ENCODE results near the gene ZNF80. TPM values are rescaled to one million over a fixed set of nuclear protein-coding genes. Genes with fewer than 3 reads are reported as not detected.

ZNF80 gene
- total RNA-seq, 6 experiments from 2014 or later: not detected

DNA sequence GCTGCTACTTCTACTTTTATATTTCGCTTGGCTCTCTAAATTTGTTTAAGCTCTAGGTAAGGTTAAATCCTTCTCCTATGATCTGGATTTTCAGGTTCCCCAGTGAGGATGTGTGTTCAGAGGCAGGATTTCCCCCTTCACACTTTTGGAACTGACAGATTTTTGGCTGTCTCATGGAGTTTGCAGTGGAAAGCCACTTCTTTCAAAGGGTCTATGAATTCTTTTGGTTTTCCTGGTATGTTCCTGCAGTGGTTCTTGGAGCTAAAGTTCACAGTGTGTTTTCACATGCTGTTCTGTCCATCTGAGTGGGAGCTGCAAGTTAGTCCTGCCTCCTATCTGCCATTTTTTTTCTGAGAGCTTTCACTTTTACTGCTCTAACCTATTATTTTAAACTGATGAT is 34.9 kb upstream of the ZNF80 start:
- Mint-ChIP-seq H3K4me1 (ENCODE audit: low read depth) (peaks cover 29% of the 10 kb centered on the region), H3K4me3 (no peak overlapping the region), H3K27ac (no peak overlapping the region), H3K36me3 (ENCODE audit: low read depth) (no peaks in the 10 kb centered on the region), H3K27me3 (ENCODE audit: insufficient read depth) (peaks cover 3% of the 10 kb centered on the region; the same call in 1 of the 2 replicates), H3K9me3 (no peaks in the 10 kb centered on the region)
- DNase-seq: no peak
- TF ChIP-seq, protein P1, sequence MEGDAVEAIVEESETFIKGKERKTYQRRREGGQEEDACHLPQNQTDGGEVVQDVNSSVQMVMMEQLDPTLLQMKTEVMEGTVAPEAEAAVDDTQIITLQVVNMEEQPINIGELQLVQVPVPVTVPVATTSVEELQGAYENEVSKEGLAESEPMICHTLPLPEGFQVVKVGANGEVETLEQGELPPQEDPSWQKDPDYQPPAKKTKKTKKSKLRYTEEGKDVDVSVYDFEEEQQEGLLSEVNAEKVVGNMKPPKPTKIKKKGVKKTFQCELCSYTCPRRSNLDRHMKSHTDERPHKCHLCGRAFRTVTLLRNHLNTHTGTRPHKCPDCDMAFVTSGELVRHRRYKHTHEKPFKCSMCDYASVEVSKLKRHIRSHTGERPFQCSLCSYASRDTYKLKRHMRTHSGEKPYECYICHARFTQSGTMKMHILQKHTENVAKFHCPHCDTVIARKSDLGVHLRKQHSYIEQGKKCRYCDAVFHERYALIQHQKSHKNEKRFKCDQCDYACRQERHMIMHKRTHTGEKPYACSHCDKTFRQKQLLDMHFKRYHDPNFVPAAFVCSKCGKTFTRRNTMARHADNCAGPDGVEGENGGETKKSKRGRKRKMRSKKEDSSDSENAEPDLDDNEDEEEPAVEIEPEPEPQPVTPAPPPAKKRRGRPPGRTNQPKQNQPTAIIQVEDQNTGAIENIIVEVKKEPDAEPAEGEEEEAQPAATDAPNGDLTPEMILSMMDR (IDR thresholded peaks at IDR 0.05): no peak

DNA sequence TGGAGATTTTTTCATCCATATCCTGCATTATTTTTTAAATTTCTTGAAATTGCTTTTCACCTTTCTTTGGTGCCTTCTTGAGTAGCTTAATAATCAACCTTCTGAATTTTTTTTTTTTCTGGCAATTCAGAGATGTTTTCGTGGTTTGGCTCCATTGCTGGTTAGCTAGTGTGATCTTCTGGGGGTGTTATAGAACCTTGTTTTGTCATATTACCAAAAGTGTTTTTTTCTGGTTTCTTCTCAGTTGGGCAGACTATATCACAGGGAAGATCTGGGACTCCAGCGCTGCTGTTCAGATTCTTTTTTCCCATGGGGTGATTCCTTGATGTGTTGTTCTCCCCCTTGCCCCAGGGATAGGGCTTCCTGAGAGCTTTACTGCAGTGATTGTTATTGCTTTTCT is 32.6 kb upstream of the ZNF80 start:
- Mint-ChIP-seq H3K27ac (no peak overlapping the region), H3K9me3 (no peaks in the 10 kb centered on the region)

DNA sequence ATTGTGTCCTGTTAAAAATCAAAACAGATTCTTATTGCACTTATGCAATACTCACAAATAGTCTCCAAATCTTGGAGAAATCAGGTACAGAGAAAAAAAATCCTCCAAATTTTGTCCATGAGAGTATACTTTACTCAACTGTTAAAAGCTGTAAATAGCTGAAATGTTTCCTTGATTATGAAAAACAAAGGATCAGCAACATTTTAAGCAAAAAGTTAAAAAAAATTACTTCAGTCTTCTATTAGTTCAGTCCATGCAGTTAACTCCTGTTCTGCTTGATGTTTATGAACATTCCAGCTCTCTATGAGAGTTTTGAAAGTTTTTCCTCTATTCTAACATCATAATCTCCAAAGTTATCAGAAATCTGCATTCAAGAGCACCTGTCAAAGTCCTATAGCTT is 22.8 kb upstream of the ZNF80 start:
- H3K4me3 Mint-ChIP-seq: no peak overlapping the region
- TF ChIP-seq, protein P1 (IDR thresholded peaks at IDR 0.05): no peak
- DNase-seq: no peak
- peaks cover 4% of the 10 kb centered on the region for H3K27me3 Mint-ChIP-seq (ENCODE audit: insufficient read depth)
- H3K36me3 Mint-ChIP-seq (ENCODE audit: low read depth): no peaks in the 10 kb centered on the region
- no peaks in the 10 kb centered on the region for H3K4me1 Mint-ChIP-seq (ENCODE audit: low read depth)
- H3K9me3 Mint-ChIP-seq: peaks cover 9% of the 10 kb centered on the region
- no peak overlapping the region for H3K27ac Mint-ChIP-seq

More for the DNA sequence above, 32.6 kb upstream of the ZNF80 start:
- Mint-ChIP-seq H3K36me3 (ENCODE audit: low read depth) (no peaks in the 10 kb centered on the region), H3K27me3 (ENCODE audit: insufficient read depth) (peaks cover 3% of the 10 kb centered on the region; the same call in 1 of the 2 replicates), H3K4me1 (ENCODE audit: low read depth) (peaks cover 18% of the 10 kb centered on the region), H3K4me3 (no peak overlapping the region)
- DNase-seq: no peak
- TF ChIP-seq, protein P1 (IDR thresholded peaks at IDR 0.05): no peak

DNA sequence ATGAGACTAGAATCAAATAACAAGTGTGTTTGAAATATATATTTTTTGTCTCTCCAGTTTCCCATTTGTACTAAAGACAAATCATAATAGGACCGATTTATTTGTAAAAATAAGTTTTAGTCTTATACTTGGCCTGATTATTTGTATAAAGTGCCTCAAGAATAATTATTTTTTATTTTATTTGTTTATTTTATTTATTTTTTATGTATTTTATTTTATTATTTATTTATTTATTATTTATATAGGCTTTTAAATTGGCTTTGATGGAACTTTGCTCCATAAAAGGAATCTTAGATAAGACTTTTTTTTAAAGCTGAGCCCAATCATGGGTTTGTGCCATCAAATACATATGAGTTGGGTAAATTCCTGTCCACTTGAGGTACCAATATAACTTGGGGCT is 22.2 kb upstream of the ZNF80 start:
- no peaks in the 10 kb centered on the region for H3K36me3 Mint-ChIP-seq (ENCODE audit: low read depth)
- TF ChIP-seq, protein P1 (IDR thresholded peaks at IDR 0.05): no peak
- H3K27me3 Mint-ChIP-seq (ENCODE audit: insufficient read depth): peaks cover 4% of the 10 kb centered on the region
- H3K4me3 Mint-ChIP-seq: no peak overlapping the region
- no peaks in the 10 kb centered on the region for H3K4me1 Mint-ChIP-seq (ENCODE audit: low read depth)
- H3K9me3 Mint-ChIP-seq: peaks cover 9% of the 10 kb centered on the region
- no peak for DNase-seq
- no peak overlapping the region for H3K27ac Mint-ChIP-seq

DNA sequence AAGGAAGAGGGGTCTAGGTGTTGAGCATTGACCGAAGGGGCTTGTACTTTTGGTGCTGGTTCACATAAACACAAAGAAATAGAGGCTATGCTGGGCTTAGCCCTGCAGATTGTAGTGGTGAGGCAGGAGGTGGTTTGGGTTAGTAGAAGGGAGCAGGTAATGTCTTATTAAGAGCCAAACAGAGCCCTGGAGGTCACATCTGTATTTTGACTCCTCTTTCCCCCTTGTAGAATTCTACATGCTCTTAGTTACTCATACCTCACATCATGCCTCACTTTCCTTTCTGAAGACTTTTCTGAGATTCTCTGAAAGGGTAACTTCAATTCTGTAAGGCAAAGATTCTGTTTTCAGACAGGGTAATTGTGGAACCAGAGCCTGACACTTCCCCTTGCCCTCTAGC is 16.1 kb upstream of the ZNF80 start:
- Mint-ChIP-seq H3K4me3 (no peak overlapping the region), H3K4me1 (ENCODE audit: low read depth) (no peaks in the 10 kb centered on the region), H3K27ac (no peak overlapping the region), H3K36me3 (ENCODE audit: low read depth) (no peaks in the 10 kb centered on the region), H3K9me3 (peaks cover 3% of the 10 kb centered on the region), H3K27me3 (ENCODE audit: insufficient read depth) (no peaks in the 10 kb centered on the region; the same call in none of the 2 replicates)
- TF ChIP-seq, protein P1 (IDR thresholded peaks at IDR 0.05): no peak
- no peak for DNase-seq

DNA sequence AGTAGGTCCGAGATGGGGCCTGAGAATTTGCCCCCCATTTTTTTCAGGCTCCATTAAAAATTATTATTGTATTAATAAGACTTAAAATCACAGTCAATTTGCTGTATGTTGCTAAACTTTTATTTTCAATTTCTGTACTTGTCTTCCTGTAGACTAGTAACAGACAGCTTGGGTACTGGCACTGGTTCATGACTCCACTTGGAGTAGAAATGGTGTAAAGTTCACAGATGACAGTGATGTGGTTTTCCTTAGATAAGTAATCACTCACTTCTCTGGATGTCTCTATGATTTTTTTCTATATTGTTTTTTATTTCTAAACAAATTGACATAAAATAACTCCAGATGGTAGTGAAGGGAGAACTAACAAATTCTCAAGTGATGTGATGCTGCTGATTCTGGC is 15.6 kb upstream of the ZNF80 start:
- Mint-ChIP-seq H3K9me3 (no peaks in the 10 kb centered on the region), H3K4me1 (ENCODE audit: low read depth) (no peaks in the 10 kb centered on the region), H3K27me3 (ENCODE audit: insufficient read depth) (no peaks in the 10 kb centered on the region; the same call in none of the 2 replicates), H3K36me3 (ENCODE audit: low read depth) (no peaks in the 10 kb centered on the region), H3K4me3 (no peak overlapping the region), H3K27ac (no peak overlapping the region)
- DNase-seq: no peak
- TF ChIP-seq, protein P1 (IDR thresholded peaks at IDR 0.05): no peak
